ENCODE measurements around the gene OXT. TPM values are rescaled to one million over a fixed set of nuclear protein-coding genes. Genes with fewer than 3 reads are reported as not detected.
A peak's percentile ranks its signal among the peaks of the same experiment; 100 is the strongest.
"Not testable (repeated sequence)": the region's sequence is repeated elsewhere in the genome, so short reads cannot be mapped to it uniquely, and the experiment has no call there.

OXT gene
- 0.17 TPM for polyA plus RNA-seq (2013, experiment 1 of 2)
- 0.12 TPM for polyA plus RNA-seq (2013, experiment 2 of 2)

GRCh38 chr20:3071610-3072529 is at the start of gene OXT:
OXT (plus strand) TSS chr20:3071620; CDS start chr20:3071656, 36 bp downstream.
- H3K4ac ChIP-seq (ENCODE audit: low read length) = no peak within 1 kb of the TSS
- H3K27ac ChIP-seq (replicated peaks; ENCODE audit: low read length) = no peak within 1 kb of the TSS
- H2BK120ac ChIP-seq (ENCODE audit: low read depth, low read length) = no peak within 1 kb of the TSS
- peaks cover 3% of the 10 kb centered on the region for H3K79me1 ChIP-seq (ENCODE audit: low read depth, low read length)
- no peak for DNase-seq (ENCODE audit: low spot score)
- no peaks in the 10 kb centered on the region for H3K36me3 ChIP-seq (replicated peaks in 1 of 2; ENCODE audit: control insufficient read depth in 2 of 2, insufficient read depth in 2 of 2, low read length in 2 of 2)
- no peak within 1 kb of the TSS for H4K91ac ChIP-seq (ENCODE audit: low read depth, low read length, poor library complexity)
- peak within 1 kb of the TSS; percentile 87 for H2AFZ ChIP-seq (ENCODE audit: low read length)
- no CpG with 5 or more reads among the region's 95 CpGs for WGBS, 2 donors (ENCODE audit: extremely low coverage in 2 of 2, insufficient read length in 2 of 2, insufficient replicate concordance in 1 of 2)
- H3K18ac ChIP-seq (ENCODE audit: low read length) = peak within 1 kb of the TSS; percentile 86
- H2BK12ac ChIP-seq (ENCODE audit: low read length) = no peak within 1 kb of the TSS
- peak within 1 kb of the TSS; percentile 23 for H4K8ac ChIP-seq (ENCODE audit: low read depth, low read length)
- peak within 1 kb of the TSS; percentile 35 for H3K9ac ChIP-seq (ENCODE audit: low read depth, low read length, poor library complexity)
- no peak within 1 kb of the TSS for H3K23ac ChIP-seq (ENCODE audit: low read depth, low read length, poor library complexity)
- H3K4me3 ChIP-seq (ENCODE audit: low read length in 2 of 2) = peak within 1 kb of the TSS in 1 of 2 donors; percentile 74
- H3K4me1 ChIP-seq (ENCODE audit: control insufficient read depth in 2 of 2, insufficient read depth in 1 of 2, low read depth in 1 of 2, low read length in 2 of 2) = peaks cover 0 to 12% of the 10 kb centered on the region in 2 donors
- peak within 1 kb of the TSS; percentile 83 for H3K14ac ChIP-seq (ENCODE audit: low read length)
- H2AK5ac ChIP-seq (ENCODE audit: low read depth, low read length) = peak within 1 kb of the TSS; percentile 63
- H3K4me2 ChIP-seq (ENCODE audit: insufficient read depth, low read length, poor library complexity, severe bottlenecking) = peak within 1 kb of the TSS; percentile 64
- H2BK15ac ChIP-seq (ENCODE audit: low read length) = no peak within 1 kb of the TSS
- no peak within 1 kb of the TSS for H2BK5ac ChIP-seq (ENCODE audit: low read length)
- H3K27me3 ChIP-seq (ENCODE audit: control insufficient read depth in 3 of 3, insufficient read depth in 3 of 3, low read depth in 1 of 3, low read length in 3 of 3) = peaks cover 9 to 25% (median 10%) of the 10 kb centered on the region in 3 experiments
- no peaks in the 10 kb centered on the region for H3K9me3 ChIP-seq (replicated peaks in 1 of 2; ENCODE audit: control insufficient read depth in 2 of 2, insufficient read depth in 1 of 2, low read depth in 1 of 2, low read length in 2 of 2)

GRCh38 chr20:3021777-3022176 is 49.6 kb upstream of the OXT start:
- Histone ChIP-seq H3K27ac (replicated peaks; ENCODE audit: low read length) (no peak overlapping the region), H2AFZ (ENCODE audit: low read length) (no peak overlapping the region), H3K23ac (ENCODE audit: low read depth, low read length, poor library complexity) (no peak overlapping the region), H4K8ac (ENCODE audit: low read depth, low read length) (no peak overlapping the region), H3K4me1 (ENCODE audit: control insufficient read depth in 2 of 2, insufficient read depth in 1 of 2, low read depth in 1 of 2, low read length in 2 of 2) (no peaks in the 10 kb centered on the region), H4K91ac (ENCODE audit: low read depth, low read length, poor library complexity) (no peak overlapping the region), H3K4me2 (ENCODE audit: insufficient read depth, low read length, poor library complexity, severe bottlenecking) (no peak overlapping the region), H2BK5ac (ENCODE audit: low read length) (no peak overlapping the region), H2BK15ac (ENCODE audit: low read length) (no peak overlapping the region), H3K18ac (ENCODE audit: low read length) (no peak overlapping the region), H3K4me3 (ENCODE audit: low read length in 2 of 2) (no peak overlapping the region), H3K9me3 (replicated peaks in 1 of 2; ENCODE audit: control insufficient read depth in 2 of 2, insufficient read depth in 1 of 2, low read depth in 1 of 2, low read length in 2 of 2) (peaks cover 4 to 13% of the 10 kb centered on the region in 2 donors), H2BK120ac (ENCODE audit: low read depth, low read length) (no peak overlapping the region), H3K36me3 (replicated peaks in 1 of 2; ENCODE audit: control insufficient read depth in 2 of 2, insufficient read depth in 2 of 2, low read length in 2 of 2) (peaks cover 47 to 78% of the 10 kb centered on the region in 2 donors), H3K79me1 (ENCODE audit: low read depth, low read length) (no peaks in the 10 kb centered on the region), H3K27me3 (ENCODE audit: control insufficient read depth in 3 of 3, insufficient read depth in 3 of 3, low read depth in 1 of 3, low read length in 3 of 3) (no peaks in the 10 kb centered on the region), H2AK5ac (ENCODE audit: low read depth, low read length) (no peak overlapping the region), H2BK12ac (ENCODE audit: low read length) (no peak overlapping the region), H3K14ac (ENCODE audit: low read length) (no peak overlapping the region), H3K9ac (ENCODE audit: low read depth, low read length, poor library complexity) (no peak overlapping the region), H3K4ac (ENCODE audit: low read length) (no peak overlapping the region)
- no CpG with 5 or more reads among the region's 5 CpGs for WGBS, 2 donors (ENCODE audit: extremely low coverage in 2 of 2, insufficient read length in 2 of 2, insufficient replicate concordance in 1 of 2)
- DNase-seq (ENCODE audit: low spot score) = no peak

DNA sequence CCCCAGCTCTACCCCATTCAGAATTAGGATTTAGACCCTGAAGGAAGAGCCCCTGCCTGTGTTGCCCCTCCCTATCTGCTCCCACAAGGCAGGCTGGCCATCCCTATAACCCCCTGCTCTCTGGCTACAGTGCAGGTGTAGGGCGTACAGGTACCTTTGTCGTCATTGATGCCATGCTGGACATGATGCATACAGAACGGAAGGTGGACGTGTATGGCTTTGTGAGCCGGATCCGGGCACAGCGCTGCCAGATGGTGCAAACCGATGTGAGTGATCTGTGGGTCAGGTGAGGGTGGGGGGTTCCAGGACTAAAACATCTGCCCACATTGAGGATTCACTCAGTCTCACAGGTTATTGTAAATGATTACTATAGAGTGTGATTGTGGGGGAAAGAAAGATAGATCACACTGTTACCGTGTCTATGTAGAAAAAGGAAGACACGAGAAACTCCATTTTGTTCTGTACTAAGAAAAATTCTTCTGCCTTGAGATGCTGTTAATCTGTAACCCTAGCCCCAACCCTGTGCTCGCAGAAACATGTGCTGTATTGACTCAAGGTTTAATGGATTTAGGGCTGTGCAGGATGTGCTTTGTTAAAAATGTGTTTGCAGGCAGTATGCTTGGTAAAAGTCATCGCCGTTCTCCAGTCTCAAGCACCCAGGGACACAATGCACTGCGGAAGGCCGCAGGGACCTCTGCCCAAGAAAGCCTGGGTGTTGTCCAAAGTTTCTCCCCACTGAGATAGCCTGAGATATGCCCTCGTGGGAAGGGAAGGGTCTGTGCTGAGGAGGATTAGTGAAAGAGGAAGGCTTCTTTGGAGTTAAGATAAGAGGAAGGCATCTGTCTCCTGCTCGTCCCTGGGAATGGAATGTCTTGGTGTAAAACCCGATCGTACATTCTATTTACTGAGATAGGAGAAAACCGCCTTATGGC is 48.6 kb upstream of the OXT start:
- H3K4ac ChIP-seq (ENCODE audit: low read length); H3K4me2 ChIP-seq (ENCODE audit: insufficient read depth, low read length, poor library complexity, severe bottlenecking); H3K79me1 ChIP-seq (ENCODE audit: low read depth, low read length); H3K9ac ChIP-seq (ENCODE audit: low read depth, low read length, poor library complexity); H3K27me3 ChIP-seq (ENCODE audit: control insufficient read depth in 3 of 3, insufficient read depth in 3 of 3, low read depth in 1 of 3, low read length in 3 of 3); DNase-seq (ENCODE audit: low spot score); H2AFZ ChIP-seq (ENCODE audit: low read length); H2AK5ac ChIP-seq (ENCODE audit: low read depth, low read length); H4K91ac ChIP-seq (ENCODE audit: low read depth, low read length, poor library complexity); H2BK15ac ChIP-seq (ENCODE audit: low read length); H2BK5ac ChIP-seq (ENCODE audit: low read length); H3K18ac ChIP-seq (ENCODE audit: low read length); H2BK120ac ChIP-seq (ENCODE audit: low read depth, low read length); H3K9me3 ChIP-seq (replicated peaks in 1 of 2; ENCODE audit: control insufficient read depth in 2 of 2, insufficient read depth in 1 of 2, low read depth in 1 of 2, low read length in 2 of 2); H4K8ac ChIP-seq (ENCODE audit: low read depth, low read length); H3K14ac ChIP-seq (ENCODE audit: low read length); H3K23ac ChIP-seq (ENCODE audit: low read depth, low read length, poor library complexity); H2BK12ac ChIP-seq (ENCODE audit: low read length); H3K4me1 ChIP-seq (ENCODE audit: control insufficient read depth in 2 of 2, insufficient read depth in 1 of 2, low read depth in 1 of 2, low read length in 2 of 2); H3K27ac ChIP-seq (replicated peaks; ENCODE audit: low read length): not testable (repeated sequence)
- no CpG with 5 or more reads among the region's 20 CpGs for WGBS, 2 donors (ENCODE audit: extremely low coverage in 2 of 2, insufficient read length in 2 of 2, insufficient replicate concordance in 1 of 2)
- peak overlapping the region in 1 of 2 donors; percentile 30 for H3K4me3 ChIP-seq (ENCODE audit: low read length in 2 of 2)
- peaks cover 52 to 78% of the 10 kb centered on the region in 2 donors for H3K36me3 ChIP-seq (replicated peaks in 1 of 2; ENCODE audit: control insufficient read depth in 2 of 2, insufficient read depth in 2 of 2, low read length in 2 of 2)

Data from neuronal stem cell (in vitro differentiated cells).